ENCODE results near the gene RELN.

Gene RELN

DNA sequence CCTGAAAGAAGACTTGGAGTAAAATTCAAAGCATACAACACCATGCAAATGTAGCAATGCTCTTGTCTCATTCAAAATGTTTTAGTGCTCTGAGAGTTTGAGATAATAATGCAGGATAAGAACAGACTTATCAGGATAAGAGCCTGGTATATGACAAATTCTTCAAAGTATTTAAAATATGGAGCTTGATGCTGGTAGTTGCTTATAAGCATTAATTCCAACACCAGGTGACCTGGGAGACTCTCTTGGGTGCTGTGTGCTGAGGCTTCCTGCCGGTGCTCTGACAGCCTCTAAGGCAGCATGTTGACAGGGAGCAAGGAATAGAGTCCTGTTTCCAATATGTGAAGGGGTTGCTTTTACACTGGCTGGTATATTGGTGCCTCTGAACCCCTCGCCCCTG, 508.7 kb downstream of the RELN start:
- no peak for DNase-seq (ENCODE audit: low read depth)

- DNase-seq (ENCODE audit: low read depth) = no peak
These were observed 514.5 kb downstream of the RELN start for GRCh38 chr7:103474956-103475355.

- DNase-seq (ENCODE audit: low read depth) = no peak
These were observed 520.1 kb downstream of the RELN start for GRCh38 chr7:103469095-103469948.

DNA sequence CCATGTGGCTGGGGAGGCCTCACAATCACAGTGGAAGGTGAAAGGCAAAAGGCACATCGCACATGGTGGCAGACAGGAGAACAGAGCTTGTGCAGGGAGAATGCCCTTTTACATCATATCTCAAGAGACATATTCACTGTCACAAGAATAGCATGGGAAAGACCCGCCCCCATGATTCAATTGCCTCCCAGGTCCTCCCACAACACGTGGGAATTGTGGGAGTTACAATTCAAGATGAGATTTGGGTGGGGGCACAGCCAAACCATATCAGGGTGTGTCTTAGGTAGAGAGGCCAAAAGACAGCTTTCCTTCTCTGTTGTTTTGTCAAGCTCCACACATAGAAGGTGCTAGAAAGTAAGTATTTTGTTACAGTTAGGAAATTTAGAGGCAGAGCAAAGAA, 522.6 kb downstream of the RELN start:
- DNase-seq (ENCODE audit: low read depth) = no peak

GRCh38 chr7:103462358-103462757, 527.1 kb downstream of the RELN start:
- no peak for DNase-seq (ENCODE audit: low read depth)

DNA sequence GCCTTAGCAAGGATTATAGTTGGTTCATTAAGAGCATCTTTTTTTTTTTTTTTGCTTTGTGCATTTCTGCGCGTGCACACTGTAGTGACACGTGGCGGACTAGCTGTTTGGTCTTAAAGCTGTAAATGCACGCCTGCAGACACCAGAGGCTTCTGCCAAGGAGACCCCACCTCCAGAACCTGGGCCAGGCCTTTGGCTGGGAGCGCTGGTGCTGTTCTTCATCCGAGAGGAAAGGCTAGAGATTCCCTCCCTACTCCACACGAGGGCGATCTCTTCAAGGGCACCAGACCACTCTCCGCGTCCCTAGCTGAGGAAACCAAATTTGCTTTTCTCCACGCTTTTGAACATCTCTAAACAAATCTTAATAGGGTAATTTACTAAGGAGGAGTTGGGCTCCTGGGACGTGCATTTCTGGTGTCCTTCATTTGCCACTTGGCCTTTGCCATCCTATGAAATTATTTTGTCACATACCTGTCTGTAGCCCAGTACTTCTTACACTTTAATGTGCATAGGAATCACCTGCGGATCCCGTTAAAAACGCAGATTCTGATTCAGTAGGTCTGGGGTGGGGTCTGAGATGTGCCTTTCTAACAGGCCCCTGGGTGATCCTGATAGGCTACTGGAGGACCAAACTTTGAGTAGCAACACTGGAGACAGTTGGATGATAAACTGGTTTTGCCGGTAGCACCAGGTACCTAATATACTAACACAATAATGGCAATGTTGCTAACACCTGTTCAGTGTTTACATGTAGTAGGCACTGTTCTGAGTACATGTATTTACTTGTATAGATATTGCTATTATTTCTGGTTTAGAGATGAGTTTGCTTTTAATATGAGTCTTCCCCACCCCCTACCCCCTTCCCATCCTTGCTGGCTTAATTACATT, 542.1 kb downstream of the RELN start:
- DNase-seq (ENCODE audit: low read depth) = peak; percentile 18

DNA sequence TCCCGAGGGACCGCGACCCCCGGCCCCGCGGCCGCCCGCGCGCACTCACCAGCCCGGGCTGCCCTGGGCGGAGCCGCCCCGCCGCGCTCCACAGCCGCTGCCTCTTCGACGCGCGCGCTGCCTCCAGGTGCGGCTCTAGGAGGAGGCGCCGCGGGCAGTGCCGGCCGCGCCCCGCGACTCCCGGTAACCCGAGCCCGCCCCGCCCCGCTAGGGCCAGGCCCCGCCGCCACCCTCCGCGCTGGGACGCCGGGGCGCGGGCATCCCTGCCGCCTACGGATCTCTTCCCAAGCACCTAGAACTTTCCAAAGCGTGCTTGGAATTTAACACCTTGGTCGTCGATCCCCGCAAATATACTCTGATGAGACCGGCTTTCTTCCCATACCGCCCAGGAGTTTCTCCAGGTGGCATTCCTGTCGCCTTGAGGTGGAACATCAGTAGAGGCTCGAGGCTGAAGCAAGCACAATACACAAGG, 543.4 kb downstream of the RELN start, which contains the start of gene SLC26A5:
Gene SLC26A5, minus strand, starts transcription at position 159 of the 472 bp plus-strand sequence. CDS start 24,693 bp downstream, outside the sequence.
- no peak for DNase-seq (ENCODE audit: low read depth)

GRCh38 chr7:103445228-103446048, 544.0 kb downstream of the RELN start:
- DNase-seq (ENCODE audit: low read depth) = no peak

- DNase-seq (ENCODE audit: low read depth) = no peak
These were observed 549.8 kb downstream of the RELN start for GRCh38 chr7:103439661-103440060.

DNA sequence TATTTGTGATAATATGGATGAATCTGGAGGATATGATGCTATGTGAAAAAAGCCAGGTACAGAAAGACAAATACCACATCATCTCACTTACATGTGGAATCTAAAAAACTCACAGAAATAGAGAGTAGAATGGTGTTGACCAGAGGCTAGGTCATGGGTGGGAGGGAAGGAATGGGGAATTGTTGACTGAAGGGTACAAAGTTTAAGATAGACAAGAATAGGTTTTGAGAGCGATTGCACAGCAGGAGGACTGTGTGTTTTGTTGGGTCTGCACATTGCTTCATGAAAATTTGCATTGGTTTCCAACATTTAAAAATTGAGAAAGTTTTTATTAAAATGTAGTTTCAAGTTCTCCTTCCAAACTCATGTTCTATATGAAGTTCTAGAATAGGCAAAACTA, 551.8 kb downstream of the RELN start:
- no peak for DNase-seq (ENCODE audit: low read depth)

- DNase-seq (ENCODE audit: low read depth) = no peak
These were observed 556.7 kb downstream of the RELN start for GRCh38 chr7:103432712-103433111.

- DNase-seq (ENCODE audit: low read depth) = no peak
These were observed 564.3 kb downstream of the RELN start for GRCh38 chr7:103425177-103425576.

GRCh38 chr7:103423467-103424179, 565.8 kb downstream of the RELN start:
- DNase-seq (ENCODE audit: low read depth) = no peak

Data from GM04504 (cell line).